Measurements from ENCODE around the gene MLH3. TPM values are rescaled to one million over a fixed set of nuclear protein-coding genes. Genes with fewer than 3 reads are reported as not detected.

Gene MLH3
- total RNA-seq, 3 donors from 2014 or later (not counting 1 experiment from before 2014, with no cell fraction given): 15.5 to 20.7 (median 19.1) TPM

DNA sequence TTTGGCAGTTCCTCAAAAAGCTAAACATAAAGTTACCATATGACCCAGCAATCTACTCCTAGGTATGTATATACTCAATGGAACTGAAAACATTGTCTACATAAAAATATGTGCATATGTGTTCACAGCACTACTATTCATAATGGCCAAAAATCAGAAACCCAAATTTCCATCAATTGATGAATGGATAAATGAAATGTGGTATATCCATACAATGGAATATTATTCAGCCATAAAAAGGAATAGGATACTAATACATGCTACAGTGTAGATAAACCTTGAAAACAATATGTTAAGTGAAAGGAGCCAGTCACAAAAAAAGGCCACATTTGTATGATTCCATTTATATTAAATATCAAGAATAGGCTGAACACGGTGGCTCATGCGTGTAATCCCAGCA is 9.2 kb upstream of the MLH3 start:
- TF ChIP-seq, protein P1, sequence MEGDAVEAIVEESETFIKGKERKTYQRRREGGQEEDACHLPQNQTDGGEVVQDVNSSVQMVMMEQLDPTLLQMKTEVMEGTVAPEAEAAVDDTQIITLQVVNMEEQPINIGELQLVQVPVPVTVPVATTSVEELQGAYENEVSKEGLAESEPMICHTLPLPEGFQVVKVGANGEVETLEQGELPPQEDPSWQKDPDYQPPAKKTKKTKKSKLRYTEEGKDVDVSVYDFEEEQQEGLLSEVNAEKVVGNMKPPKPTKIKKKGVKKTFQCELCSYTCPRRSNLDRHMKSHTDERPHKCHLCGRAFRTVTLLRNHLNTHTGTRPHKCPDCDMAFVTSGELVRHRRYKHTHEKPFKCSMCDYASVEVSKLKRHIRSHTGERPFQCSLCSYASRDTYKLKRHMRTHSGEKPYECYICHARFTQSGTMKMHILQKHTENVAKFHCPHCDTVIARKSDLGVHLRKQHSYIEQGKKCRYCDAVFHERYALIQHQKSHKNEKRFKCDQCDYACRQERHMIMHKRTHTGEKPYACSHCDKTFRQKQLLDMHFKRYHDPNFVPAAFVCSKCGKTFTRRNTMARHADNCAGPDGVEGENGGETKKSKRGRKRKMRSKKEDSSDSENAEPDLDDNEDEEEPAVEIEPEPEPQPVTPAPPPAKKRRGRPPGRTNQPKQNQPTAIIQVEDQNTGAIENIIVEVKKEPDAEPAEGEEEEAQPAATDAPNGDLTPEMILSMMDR (IDR thresholded peaks at IDR 0.05): no peak
- peaks cover 13% of the 10 kb centered on the region for H3K4me1 ChIP-seq (ENCODE audit: control insufficient read depth, insufficient read depth, low read length)
- H3K27ac ChIP-seq (ENCODE audit: low read length): no peak overlapping the region
- intact Hi-C loops (cut with micrococcal nuclease): loop anchor here (5.0 kb wide), 1 partner anchor 58 kb away; the partner anchor contains the start of gene EIF2B2
- H3K36me3 Mint-ChIP-seq: no peaks in the 10 kb centered on the region
- no peak overlapping the region for H3K4me3 ChIP-seq (ENCODE audit: low read length)
- no peaks in the 10 kb centered on the region for H3K36me3 ChIP-seq (ENCODE audit: control insufficient read depth, insufficient read depth, low read length)
- no peak overlapping the region for H3K27ac Mint-ChIP-seq
- H3K4me1 Mint-ChIP-seq: peaks cover 18 to 22% of the 10 kb centered on the region in 2 donors
- no peaks in the 10 kb centered on the region for H3K27me3 Mint-ChIP-seq (ENCODE audit: low read depth in 2 of 2)
- no peak overlapping the region for H3K4me3 Mint-ChIP-seq
- H3K27me3 ChIP-seq (ENCODE audit: control insufficient read depth, insufficient read depth, low read length): no peaks in the 10 kb centered on the region
- ATAC-seq (no peak), DNase-seq (no peak)
- 50% methylated on average over 2 of the region's 2 CpGs for WGBS (ENCODE audit: insufficient coverage)
- H3K9me3 Mint-ChIP-seq: no peaks in the 10 kb centered on the region
- H3K9me3 ChIP-seq (ENCODE audit: control insufficient read depth, insufficient read depth, low read length): no peaks in the 10 kb centered on the region

DNA sequence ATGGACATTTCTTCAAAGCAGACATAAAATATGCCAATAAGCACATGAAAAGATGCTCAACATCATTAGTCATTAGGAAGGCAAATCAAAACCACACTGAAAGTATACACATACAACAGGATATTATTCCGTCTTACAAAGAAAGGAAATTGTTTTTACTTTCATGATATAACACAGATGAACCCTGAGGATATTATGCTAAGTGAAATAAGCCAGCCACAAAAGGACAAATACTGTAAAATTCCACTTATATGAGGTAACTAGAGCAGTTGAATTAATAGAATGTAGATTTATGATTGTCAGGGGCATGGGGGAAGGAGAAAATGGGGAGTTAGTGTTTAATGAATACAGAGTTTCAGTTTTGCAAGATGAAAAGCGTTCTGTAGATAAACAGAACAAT is 8.4 kb upstream of the MLH3 start:
- no peak overlapping the region for H3K4me3 ChIP-seq (ENCODE audit: low read length)
- intact Hi-C loops (cut with micrococcal nuclease): loop anchor here (5.0 kb wide), 1 partner anchor 57 kb away; the partner anchor contains the start of gene EIF2B2
- ATAC-seq (no peak), DNase-seq (no peak)
- H3K36me3 ChIP-seq (ENCODE audit: control insufficient read depth, insufficient read depth, low read length): no peaks in the 10 kb centered on the region
- Mint-ChIP-seq H3K27me3 (ENCODE audit: low read depth in 2 of 2) (no peaks in the 10 kb centered on the region), H3K9me3 (no peaks in the 10 kb centered on the region), H3K4me3 (no peak overlapping the region), H3K36me3 (no peaks in the 10 kb centered on the region), H3K4me1 (peaks cover 18 to 22% of the 10 kb centered on the region in 2 donors), H3K27ac (no peak overlapping the region)
- no peaks in the 10 kb centered on the region for H3K27me3 ChIP-seq (ENCODE audit: control insufficient read depth, insufficient read depth, low read length)
- no peaks in the 10 kb centered on the region for H3K9me3 ChIP-seq (ENCODE audit: control insufficient read depth, insufficient read depth, low read length)
- H3K27ac ChIP-seq (ENCODE audit: low read length): no peak overlapping the region
- peaks cover 13% of the 10 kb centered on the region for H3K4me1 ChIP-seq (ENCODE audit: control insufficient read depth, insufficient read depth, low read length)
- 80% methylated on average over 1 of the region's 2 CpGs for WGBS (ENCODE audit: insufficient coverage)
- TF ChIP-seq, protein P1 (IDR thresholded peaks at IDR 0.05): no peak

DNA sequence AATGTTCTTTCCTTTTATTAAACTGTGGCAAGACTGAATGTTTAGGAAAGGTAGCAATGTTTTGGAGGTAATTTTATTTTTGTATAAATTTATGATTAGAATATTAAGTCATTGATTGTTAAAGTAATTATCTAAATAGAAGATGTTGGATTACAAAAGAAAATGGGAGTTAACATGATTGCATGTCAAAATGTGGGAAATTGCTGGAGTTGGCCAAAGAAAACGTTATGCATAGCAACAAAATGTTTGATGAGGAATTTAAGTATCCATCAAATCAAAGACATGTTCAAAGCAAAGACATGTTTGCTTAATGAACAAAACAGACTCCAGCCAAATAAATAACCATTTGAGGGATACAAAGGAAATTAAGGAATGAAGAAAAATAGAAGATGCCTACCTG is 3.2 kb upstream of the MLH3 start:
- H3K27ac Mint-ChIP-seq: no peak overlapping the region
- H3K36me3 Mint-ChIP-seq: no peaks in the 10 kb centered on the region
- H3K4me3 ChIP-seq (ENCODE audit: low read length): no peak overlapping the region
- H3K27me3 Mint-ChIP-seq (ENCODE audit: low read depth in 2 of 2): no peaks in the 10 kb centered on the region
- no peaks in the 10 kb centered on the region for H3K9me3 ChIP-seq (ENCODE audit: control insufficient read depth, insufficient read depth, low read length)
- H3K9me3 Mint-ChIP-seq: no peaks in the 10 kb centered on the region
- 100% methylated on average over 1 of the region's 1 CpG for WGBS (ENCODE audit: insufficient coverage)
- no peaks in the 10 kb centered on the region for H3K27me3 ChIP-seq (ENCODE audit: control insufficient read depth, insufficient read depth, low read length)
- H3K4me1 Mint-ChIP-seq: peaks cover 14 to 23% of the 10 kb centered on the region in 2 donors
- ATAC-seq: no peak
- H3K4me1 ChIP-seq (ENCODE audit: control insufficient read depth, insufficient read depth, low read length): peaks cover 8% of the 10 kb centered on the region
- no peak overlapping the region for H3K4me3 Mint-ChIP-seq
- no peak for DNase-seq
- H3K27ac ChIP-seq (ENCODE audit: low read length): no peak overlapping the region
- no peaks in the 10 kb centered on the region for H3K36me3 ChIP-seq (ENCODE audit: control insufficient read depth, insufficient read depth, low read length)
- TF ChIP-seq, protein P1 (IDR thresholded peaks at IDR 0.05): no peak
- intact Hi-C loops (cut with micrococcal nuclease): no loop called here
